Stimulated activated CD8-positive, alpha-beta memory T cell treated with anti-CD3 and anti-CD28 coated beads, Interleukin-15, amount 100 ng/mL, for 1 hour (primary cell): ENCODE results near the gene LPIN2.
"Not testable (repeated sequence)": the region's sequence is repeated elsewhere in the genome, so short reads cannot be mapped to it uniquely, and the experiment has no call there.

Source experiments
- DNase-seq: peaks from one replicate; pipeline ENCODE4 v3.0.0-alpha.2; 2020; ENCODE audit warnings: low read depth

LPIN2 gene

GRCh38 chr18:3042379-3042778 is 29.4 kb upstream of the LPIN2 start:
- no peak for DNase-seq

DNA sequence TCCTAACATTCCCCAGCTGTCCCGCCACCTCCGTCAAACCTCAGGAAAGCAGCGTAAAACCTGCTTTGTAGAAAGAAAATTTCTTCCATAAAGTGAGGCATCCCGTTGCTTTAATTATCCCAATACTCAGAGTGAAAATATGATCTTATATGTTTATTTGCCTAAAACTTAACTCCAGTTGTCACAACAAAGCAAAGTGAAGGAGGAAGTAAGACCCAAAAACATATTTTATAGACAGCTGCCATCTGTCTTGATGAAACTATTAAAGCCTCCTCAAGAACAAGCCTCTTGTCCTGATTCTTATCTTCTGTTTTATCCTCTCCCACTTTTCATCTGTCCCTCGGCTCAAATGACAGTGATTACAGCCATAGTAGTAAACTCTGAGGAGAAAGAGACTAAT is 28.9 kb upstream of the LPIN2 start:
- DNase-seq, result no peak

DNA sequence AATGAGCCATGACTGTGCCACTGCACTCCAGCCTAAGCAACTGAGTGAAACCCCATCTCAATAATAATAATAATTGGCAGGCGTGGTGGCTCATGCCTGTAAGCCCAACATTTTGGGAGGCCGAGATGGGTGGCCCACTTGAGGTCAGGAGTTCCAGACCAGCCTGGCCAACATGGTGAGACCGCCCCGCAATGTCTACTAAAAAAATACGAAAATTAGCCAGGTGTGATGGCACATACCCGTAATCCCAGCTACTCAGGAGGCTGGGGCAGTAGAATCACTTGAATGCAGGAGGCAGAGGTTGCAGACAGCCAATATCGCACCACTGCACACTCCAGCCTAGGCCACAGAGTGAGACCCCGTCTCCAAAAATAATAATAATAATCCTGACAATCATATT is 27.9 kb upstream of the LPIN2 start:
- DNase-seq, result no peak

GRCh38 chr18:3040173-3040572 is 27.2 kb upstream of the LPIN2 start:
- DNase-seq, result no peak

- no peak for DNase-seq
These were observed 24.5 kb upstream of the LPIN2 start for GRCh38 chr18:3037423-3037915.

DNA sequence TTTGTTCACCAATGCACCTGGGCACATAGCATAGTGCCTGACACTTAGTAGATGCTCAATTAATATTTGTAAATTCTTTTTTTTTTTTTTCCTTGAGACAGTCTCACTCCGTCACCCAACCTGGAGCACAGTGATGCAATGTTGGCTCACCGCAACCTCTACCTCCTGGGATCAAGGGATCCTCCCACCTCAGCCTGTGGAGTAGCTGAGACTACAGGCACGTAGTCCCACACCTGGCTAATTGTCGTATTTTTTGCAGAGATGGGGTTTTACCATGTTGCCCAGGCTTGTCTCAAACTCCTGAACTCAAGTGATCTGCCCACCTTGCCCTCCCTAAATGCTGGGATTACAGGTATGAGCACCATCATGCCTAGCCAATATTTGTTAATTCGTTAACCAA is 23.2 kb upstream of the LPIN2 start:
- no peak for DNase-seq

DNA sequence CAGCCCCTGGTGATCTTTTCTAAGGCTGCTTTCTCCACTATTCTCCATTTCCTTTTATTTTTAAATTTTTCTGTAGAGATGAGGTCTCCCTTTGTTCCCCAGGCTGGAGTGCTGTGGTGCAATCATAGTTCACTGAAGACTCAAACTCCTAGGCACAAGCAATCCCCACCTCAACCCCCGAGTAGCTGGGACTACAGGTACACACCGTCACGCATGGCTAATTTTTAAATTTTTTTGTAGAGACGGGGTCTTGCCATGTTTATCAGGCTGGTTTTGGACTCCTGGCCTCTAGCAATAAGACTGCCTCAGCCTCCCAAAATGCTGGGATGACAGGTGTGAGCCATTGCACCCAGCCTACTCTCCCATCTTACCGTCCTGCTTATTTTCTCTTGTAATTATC is 22.7 kb upstream of the LPIN2 start:
- DNase-seq, result no peak

- no peak for DNase-seq
These were observed 19.8 kb upstream of the LPIN2 start for GRCh38 chr18:3032721-3033120.

DNA sequence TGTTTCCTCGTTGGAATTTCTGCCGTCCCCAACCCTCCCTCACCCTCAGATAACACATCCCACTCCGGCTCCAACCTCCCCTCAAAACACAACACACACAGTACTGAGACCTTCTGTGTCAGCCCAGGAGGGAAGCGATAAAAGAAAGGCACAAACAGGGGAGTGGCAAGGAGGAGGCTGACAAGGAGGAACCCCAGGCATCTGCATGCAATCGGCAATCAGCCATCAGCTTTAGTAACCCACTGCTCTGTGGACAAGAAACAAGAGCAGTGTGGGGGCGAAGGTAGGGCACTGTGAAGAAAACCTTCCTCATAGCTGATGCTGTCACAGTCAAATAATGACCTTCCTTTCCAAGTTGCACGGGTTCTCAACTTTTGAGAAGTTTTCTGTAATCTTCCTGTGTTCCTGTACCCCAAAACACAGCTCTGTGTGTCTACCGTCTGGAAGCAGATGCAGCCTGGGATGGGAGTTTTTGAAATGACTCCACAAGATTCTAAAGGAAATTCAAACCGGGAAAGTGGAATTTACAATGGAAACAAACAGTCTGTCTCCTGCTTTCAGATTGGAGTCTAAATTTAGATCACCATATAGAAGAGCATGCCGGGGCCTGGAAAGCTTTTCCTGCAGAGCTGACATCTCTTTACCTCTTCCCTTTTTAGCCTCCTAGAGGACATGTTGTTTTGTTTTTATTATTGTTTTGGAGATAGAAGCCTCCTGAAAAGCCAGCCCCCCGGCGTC is 16.4 kb upstream of the LPIN2 start:
- no peak for DNase-seq

DNA sequence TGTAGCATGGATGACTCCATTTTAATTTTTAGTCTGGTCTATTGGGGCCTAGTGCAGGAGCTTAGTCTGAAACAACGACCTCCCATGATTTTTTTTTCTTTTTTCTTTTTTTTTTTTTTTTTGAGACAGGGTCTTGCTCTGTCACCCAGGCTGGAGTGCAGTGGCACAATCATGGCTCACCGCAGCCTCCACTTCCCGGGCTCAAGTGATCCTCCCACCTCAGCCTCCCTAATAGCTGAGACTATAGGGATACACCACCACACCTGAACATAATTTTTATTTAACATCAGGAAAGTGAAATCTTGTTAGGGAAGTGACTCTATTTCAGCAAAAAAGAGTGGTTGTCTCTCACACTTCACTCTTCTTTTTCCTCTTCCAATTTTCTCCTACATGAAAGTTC is 15.2 kb upstream of the LPIN2 start:
- not testable (repeated sequence) for DNase-seq

- no peak for DNase-seq
These were observed 14.5 kb upstream of the LPIN2 start for GRCh38 chr18:3027370-3027891.

DNA sequence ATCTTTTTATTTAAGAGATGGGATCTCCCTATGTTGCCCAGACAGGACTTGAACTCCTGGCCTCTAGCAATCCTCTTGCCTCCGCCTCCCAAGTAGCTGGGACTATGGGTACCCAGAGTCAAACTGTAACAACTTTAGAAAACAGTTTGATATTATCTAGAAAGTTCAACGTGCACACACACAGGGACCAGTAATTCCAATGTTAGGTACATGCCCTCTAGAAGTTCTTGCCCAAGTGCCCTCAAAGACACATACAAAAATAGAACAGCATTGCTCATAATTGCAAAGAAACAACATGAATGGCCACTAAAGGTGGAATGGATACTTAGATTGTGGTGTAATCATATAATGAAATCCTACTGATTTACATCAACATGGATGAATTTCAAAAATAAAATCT is 12.6 kb upstream of the LPIN2 start:
- DNase-seq, result no peak

DNA sequence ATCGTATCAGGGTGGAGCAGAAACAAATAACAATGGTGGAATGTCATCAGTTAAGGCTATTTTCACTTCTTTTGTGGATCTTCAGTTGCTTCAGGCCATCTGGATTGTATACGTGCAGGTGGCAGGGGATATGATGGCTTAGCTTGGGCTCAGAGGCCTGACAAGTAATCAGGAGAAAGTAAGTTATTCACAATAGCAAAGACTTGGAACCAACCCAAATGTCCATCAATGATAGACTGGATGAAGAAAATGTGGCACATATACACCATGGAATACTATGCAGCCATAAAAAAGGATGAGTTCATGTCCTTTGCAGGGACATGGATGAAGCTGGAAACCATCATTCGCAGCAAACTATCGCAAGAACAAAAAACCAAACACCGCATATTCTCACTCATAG is 10.7 kb upstream of the LPIN2 start:
- DNase-seq, result not testable (repeated sequence)

DNA sequence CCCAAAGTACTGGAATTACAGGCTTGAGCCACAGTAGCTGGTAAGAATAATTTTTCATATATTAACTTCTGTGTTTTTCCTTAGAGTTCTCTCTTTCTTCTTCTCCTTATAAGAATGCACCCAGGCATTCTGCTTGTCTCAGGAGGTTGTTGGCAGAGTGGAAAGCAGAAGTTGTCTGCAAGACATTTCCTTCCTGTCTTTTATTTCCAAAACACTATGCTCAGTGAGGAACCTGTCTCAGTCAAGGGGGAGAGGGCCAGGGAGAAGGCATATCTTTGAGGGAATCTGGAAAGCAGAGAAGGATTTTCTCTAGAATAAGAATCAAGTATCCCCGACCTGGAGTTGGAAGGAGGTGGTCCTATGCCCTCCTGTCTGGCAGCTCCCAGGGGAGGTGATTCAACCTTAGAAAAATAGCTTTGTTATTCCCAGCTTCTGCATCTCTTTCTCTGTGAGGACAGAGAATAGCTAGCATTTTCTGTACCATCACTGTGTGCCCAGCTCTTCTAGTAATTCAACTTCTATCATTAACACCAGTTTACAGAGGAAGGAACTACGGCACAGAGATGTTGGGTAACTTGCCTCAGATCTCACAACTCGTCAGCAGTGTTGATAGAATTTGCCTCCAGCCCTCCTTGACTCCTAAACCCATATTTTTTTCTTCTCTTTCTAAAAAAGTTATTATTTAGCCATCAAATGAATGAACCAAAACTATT is 3.8 kb upstream of the LPIN2 start:
- DNase-seq, result no peak

GRCh38 chr18:3015851-3016250 is 2.9 kb upstream of the LPIN2 start:
- no peak for DNase-seq

- DNase-seq, result no peak
These were observed 2.3 kb upstream of the LPIN2 start for GRCh38 chr18:3015204-3015592.

DNA sequence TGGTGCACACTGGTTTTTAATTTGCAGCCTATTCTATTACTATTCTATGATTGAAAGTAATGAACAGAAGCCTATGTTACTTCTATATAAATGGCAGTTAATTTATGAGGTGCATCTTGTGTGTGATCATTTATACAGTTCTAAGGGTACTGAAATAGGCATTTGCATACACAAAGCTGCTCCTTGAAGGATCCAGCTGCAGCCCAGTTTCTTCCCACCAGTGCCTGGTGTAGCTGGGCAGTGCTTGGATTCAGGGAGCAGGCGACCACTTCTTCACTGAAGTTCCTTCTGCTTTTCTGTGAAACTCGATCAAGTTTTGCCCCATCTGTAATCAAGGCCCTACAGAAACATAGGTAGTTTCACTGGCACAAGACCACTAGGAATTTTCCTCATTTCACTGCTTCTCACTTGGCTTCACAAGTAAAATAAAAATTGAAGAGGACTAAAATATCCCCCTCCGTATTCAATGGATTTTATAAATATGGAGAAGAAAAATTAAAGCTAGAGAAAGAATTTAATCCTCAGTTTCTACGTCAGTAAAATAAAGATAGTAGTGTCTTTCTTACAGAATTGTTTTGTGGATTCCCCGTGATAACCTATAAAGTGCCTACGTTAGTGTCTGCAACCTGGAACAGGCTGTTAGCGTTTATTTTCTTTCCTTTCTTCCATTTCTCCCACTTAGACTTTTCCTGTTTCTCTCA is 1.7 kb upstream of the LPIN2 start:
- no peak for DNase-seq

DNA sequence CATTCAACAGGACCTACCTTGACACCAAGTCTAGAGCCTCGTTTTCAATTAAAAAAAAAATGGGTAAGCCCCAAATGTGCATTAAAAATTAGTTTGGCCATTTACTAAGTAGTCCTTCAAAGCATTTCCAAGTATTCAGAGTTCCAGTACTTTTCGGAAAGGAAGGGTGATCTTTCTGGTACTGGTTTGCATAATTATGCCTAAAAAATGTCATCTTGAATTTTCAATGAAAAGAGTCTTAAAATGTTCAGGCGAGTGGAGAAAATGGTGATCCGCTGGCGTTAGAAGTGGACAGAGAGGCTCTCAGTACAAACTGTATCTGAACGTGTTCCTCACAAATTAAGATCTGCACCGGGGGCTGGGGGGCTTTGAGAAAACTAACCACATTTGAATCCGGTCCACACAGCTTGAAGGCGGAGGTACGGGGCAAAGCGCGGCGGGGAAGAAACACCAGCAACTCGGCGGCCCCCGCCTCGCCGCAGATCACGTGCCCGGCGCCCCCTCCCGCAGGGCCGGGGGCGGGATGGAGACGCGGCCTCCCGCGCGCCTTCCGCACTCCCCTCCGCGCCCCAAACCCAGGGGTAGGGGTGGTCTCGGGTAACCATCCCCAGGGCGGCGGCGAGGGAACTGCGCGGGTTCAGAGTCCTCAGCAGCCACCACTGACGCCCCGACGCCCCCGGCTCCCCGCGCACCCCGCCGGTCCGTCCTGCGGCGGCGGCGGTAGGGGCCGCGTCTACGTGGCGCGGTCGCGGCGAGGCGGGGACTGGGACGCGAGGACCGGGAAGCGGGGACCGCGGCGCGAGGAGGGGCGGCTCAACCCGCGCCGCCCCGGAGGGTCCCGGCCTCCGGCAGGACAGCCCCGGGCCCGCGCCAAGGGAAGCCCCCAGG is 564 bp downstream of the LPIN2 start:
- peak; percentile 5 for DNase-seq

DNA sequence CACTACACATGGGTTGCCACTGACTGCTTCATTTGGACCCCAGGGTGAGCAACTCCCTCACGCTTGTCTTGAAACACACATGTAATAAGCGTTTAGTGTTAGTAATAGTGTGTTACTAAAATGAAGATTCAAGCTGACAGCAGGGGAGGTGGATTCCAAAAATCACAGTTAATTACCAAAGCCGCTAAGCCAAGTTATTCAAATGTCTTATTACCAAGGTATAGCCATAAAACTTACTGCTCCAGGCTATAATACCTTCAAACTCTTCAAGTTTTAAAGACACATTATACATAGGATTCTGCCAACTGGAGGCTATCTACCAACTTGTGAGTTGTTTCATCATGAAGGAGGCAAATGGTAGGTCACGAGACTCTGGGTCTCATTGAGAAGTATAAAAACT is 2.9 kb downstream of the LPIN2 start:
- DNase-seq, result no peak

DNA sequence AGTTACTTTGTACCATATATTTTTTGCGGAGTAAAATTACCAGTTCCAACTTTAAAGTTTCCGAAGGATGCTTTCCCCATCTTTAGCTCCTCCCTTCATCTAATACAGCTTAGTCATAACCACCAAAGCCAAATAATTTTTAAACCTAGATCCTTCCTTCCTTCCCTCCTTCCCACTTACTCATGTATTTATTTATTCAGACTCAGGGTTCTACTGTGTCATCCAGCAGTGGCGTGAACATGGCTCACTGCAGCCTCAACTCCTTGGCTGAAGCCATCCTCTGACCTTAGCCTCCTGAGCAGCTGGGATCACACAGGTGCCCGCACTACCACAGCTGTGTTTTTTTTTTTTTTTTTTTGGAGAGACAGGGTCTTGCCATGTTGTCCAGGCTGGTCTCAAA is 4.4 kb downstream of the LPIN2 start:
- no peak for DNase-seq

DNA sequence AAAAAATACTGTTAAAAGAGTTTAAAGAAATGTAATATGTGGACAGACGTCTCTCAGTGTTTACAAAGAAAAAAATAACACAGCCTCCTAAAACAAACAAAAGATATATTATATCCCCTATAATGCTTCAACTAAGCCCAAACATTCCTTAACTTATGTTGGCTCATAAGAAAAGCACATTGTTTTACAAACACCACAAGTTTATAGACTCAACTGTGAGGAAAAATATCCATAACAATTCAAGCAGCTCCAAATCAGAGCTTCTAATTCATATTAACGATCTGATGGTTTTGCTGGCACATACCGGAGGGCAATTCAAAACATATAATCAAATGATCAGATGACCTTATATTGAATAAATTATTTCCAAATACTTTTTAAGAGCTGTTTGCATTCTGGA is 5.5 kb downstream of the LPIN2 start:
- no peak for DNase-seq

DNA sequence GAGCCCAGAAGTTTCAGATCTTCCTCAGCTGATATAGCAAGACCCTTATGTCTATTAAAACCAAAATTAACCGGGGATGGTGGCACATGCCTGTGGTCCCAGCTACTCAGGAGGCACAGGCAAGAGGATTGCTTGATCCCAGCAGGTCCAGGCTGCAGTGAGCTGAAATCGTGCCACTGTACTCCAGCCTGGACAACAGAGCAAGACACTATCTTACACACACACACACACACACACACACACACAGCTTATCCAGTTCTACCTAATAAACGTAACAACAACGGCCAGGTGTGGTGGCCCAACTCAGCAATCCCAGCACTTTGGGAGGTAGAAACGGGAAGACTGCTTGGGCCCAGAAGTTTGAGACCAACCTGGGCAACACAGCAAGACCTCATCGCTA is 7.5 kb downstream of the LPIN2 start:
- no peak for DNase-seq
